ENCODE measurements around the gene PYDC1.
"Not testable (repeated sequence)": the region's sequence is repeated elsewhere in the genome, so short reads cannot be mapped to it uniquely, and the experiment has no call there.

The PYDC1 gene

GRCh38 chr16:31246296-31246695 is 29.4 kb upstream of the PYDC1 start:
- Histone ChIP-seq H3K9me3 (ENCODE audit: control insufficient read depth, insufficient read depth, low read length) (no peaks in the 10 kb centered on the region), H3K27ac (ENCODE audit: low read depth, low read length) (peak overlapping the region; percentile 93), H3K4me3 (ENCODE audit: low read depth, low read length) (no peak overlapping the region), H3K36me3 (ENCODE audit: control insufficient read depth, insufficient read depth, low read length) (no peaks in the 10 kb centered on the region), H3K27me3 (ENCODE audit: control insufficient read depth, insufficient read depth, low read length) (no peaks in the 10 kb centered on the region), H3K9ac (ENCODE audit: low read depth, low read length) (no peak overlapping the region), H3K4me1 (ENCODE audit: control insufficient read depth, insufficient read depth, low read length) (peaks cover 4% of the 10 kb centered on the region)

GRCh38 chr16:31245598-31245997 is 28.7 kb upstream of the PYDC1 start:
- H3K36me3 ChIP-seq (ENCODE audit: control insufficient read depth, insufficient read depth, low read length); H3K9me3 ChIP-seq (ENCODE audit: control insufficient read depth, insufficient read depth, low read length); H3K9ac ChIP-seq (ENCODE audit: low read depth, low read length); H3K27me3 ChIP-seq (ENCODE audit: control insufficient read depth, insufficient read depth, low read length); H3K4me1 ChIP-seq (ENCODE audit: control insufficient read depth, insufficient read depth, low read length): not testable (repeated sequence)
- H3K27ac ChIP-seq (ENCODE audit: low read depth, low read length): peak overlapping the region; percentile 93
- H3K4me3 ChIP-seq (ENCODE audit: low read depth, low read length): peak overlapping the region; percentile 42; the same call in 1 of the 2 replicates

DNA sequence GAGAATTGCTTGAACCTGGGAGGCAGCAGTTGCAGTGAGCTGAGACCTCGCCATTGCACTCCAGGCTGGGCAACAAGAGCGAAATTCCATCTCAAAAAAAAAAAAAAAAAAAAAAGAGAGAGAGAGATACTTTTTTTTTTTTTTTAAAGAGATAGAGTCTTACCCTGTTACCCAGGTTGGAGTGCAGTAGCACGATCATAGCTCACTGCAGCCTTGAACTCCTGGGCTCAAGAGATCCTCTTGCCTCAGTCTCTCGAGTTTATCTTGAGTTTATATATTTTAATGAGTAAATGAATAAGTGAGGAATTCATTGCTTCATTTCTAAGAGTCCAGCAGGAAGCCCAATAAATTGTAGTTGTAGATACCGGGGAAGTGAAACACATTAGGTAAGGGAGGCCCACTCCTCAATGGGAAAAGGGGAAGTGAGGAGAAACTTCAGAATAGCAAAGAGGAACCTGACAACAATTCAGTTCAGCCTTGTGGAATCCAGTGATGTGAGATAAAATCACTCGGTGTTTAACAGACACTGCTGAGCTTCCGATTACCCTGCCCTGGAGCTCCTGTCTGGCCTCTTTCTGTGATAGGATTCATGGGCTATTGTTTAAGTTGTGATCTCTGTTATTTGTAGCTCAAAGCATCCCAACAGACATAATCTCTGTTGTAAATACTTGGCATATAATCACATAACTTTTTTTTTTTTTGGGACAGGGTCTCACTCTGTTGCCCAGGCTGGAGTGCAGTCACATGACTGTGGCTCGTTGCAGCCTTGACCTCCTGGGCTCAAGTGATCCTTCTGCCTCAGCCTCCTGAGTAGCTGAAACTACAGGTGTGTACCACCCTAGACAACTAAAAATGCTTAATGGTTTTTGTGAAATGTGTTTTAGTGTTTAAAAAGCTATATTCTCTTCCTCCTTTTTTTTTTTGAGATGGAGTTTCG is 27.1 kb upstream of the PYDC1 start:
- Histone ChIP-seq H3K4me3 (ENCODE audit: low read depth, low read length) (no peak overlapping the region), H3K27ac (ENCODE audit: low read depth, low read length) (no peak overlapping the region), H3K9me3 (ENCODE audit: control insufficient read depth, insufficient read depth, low read length) (no peaks in the 10 kb centered on the region), H3K9ac (ENCODE audit: low read depth, low read length) (no peak overlapping the region), H3K36me3 (ENCODE audit: control insufficient read depth, insufficient read depth, low read length) (no peaks in the 10 kb centered on the region), H3K27me3 (ENCODE audit: control insufficient read depth, insufficient read depth, low read length) (no peaks in the 10 kb centered on the region), H3K4me1 (ENCODE audit: control insufficient read depth, insufficient read depth, low read length) (peaks cover 4% of the 10 kb centered on the region)

GRCh38 chr16:31242206-31242605 is 25.3 kb upstream of the PYDC1 start:
- no peaks in the 10 kb centered on the region for H3K9me3 ChIP-seq (ENCODE audit: control insufficient read depth, insufficient read depth, low read length)
- no peaks in the 10 kb centered on the region for H3K36me3 ChIP-seq (ENCODE audit: control insufficient read depth, insufficient read depth, low read length)
- no peak overlapping the region for H3K9ac ChIP-seq (ENCODE audit: low read depth, low read length)
- peaks cover 4% of the 10 kb centered on the region for H3K4me1 ChIP-seq (ENCODE audit: control insufficient read depth, insufficient read depth, low read length)
- no peak overlapping the region for H3K27ac ChIP-seq (ENCODE audit: low read depth, low read length)
- H3K27me3 ChIP-seq (ENCODE audit: control insufficient read depth, insufficient read depth, low read length): no peaks in the 10 kb centered on the region
- no peak overlapping the region for H3K4me3 ChIP-seq (ENCODE audit: low read depth, low read length)

- Histone ChIP-seq H3K9ac (ENCODE audit: low read depth, low read length) (no peak overlapping the region), H3K9me3 (ENCODE audit: control insufficient read depth, insufficient read depth, low read length) (peaks cover 3% of the 10 kb centered on the region; the same call in 1 of the 2 replicates), H3K4me1 (ENCODE audit: control insufficient read depth, insufficient read depth, low read length) (no peaks in the 10 kb centered on the region), H3K4me3 (ENCODE audit: low read depth, low read length) (no peak overlapping the region), H3K27ac (ENCODE audit: low read depth, low read length) (no peak overlapping the region), H3K36me3 (ENCODE audit: control insufficient read depth, insufficient read depth, low read length) (no peaks in the 10 kb centered on the region), H3K27me3 (ENCODE audit: control insufficient read depth, insufficient read depth, low read length) (no peaks in the 10 kb centered on the region)
Observed at GRCh38 chr16:31238041-31238440, 21.1 kb upstream of the PYDC1 start.

- Histone ChIP-seq H3K9ac (ENCODE audit: low read depth, low read length) (no peak overlapping the region), H3K27ac (ENCODE audit: low read depth, low read length) (no peak overlapping the region), H3K36me3 (ENCODE audit: control insufficient read depth, insufficient read depth, low read length) (no peaks in the 10 kb centered on the region), H3K27me3 (ENCODE audit: control insufficient read depth, insufficient read depth, low read length) (no peaks in the 10 kb centered on the region), H3K4me1 (ENCODE audit: control insufficient read depth, insufficient read depth, low read length) (no peaks in the 10 kb centered on the region), H3K4me3 (ENCODE audit: low read depth, low read length) (no peak overlapping the region), H3K9me3 (ENCODE audit: control insufficient read depth, insufficient read depth, low read length) (peaks cover 7% of the 10 kb centered on the region; the same call in 1 of the 2 replicates)
Observed at GRCh38 chr16:31229501-31229900, 12.6 kb upstream of the PYDC1 start.

DNA sequence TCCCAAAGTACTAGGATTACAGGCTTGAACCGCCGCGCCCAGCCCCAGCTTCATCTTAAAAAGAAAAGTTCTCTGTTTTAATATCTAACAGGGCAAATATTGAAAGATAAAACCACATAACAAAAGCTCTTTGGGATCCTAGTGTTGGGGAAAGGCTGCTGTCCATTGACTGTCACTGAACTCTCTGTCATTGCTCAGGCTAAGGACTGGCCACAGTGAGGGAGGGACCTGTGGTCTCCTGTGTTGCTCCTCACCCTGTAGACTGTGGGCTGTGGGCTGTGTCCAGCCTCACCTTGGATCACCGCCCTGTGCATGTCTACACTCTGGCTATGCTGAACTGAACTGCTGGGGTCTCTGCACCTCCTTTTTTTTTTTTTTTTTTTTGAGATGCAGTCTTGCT is 11.3 kb upstream of the PYDC1 start:
- no peak overlapping the region for H3K27ac ChIP-seq (ENCODE audit: low read depth, low read length)
- H3K4me3 ChIP-seq (ENCODE audit: low read depth, low read length): no peak overlapping the region

GRCh38 chr16:31225193-31225592 is 8.3 kb upstream of the PYDC1 start:
- Histone ChIP-seq H3K36me3 (ENCODE audit: control insufficient read depth, insufficient read depth, low read length) (no peaks in the 10 kb centered on the region), H3K4me3 (ENCODE audit: low read depth, low read length) (no peak overlapping the region), H3K9ac (ENCODE audit: low read depth, low read length) (no peak overlapping the region), H3K4me1 (ENCODE audit: control insufficient read depth, insufficient read depth, low read length) (no peaks in the 10 kb centered on the region), H3K27me3 (ENCODE audit: control insufficient read depth, insufficient read depth, low read length) (no peaks in the 10 kb centered on the region), H3K27ac (ENCODE audit: low read depth, low read length) (no peak overlapping the region), H3K9me3 (ENCODE audit: control insufficient read depth, insufficient read depth, low read length) (no peaks in the 10 kb centered on the region)

More for the DNA sequence above, 11.3 kb upstream of the PYDC1 start:
- Histone ChIP-seq H3K27me3 (ENCODE audit: control insufficient read depth, insufficient read depth, low read length) (no peaks in the 10 kb centered on the region), H3K9me3 (ENCODE audit: control insufficient read depth, insufficient read depth, low read length) (peaks cover 6% of the 10 kb centered on the region; the same call in 1 of the 2 replicates), H3K36me3 (ENCODE audit: control insufficient read depth, insufficient read depth, low read length) (no peaks in the 10 kb centered on the region), H3K9ac (ENCODE audit: low read depth, low read length) (no peak overlapping the region), H3K4me1 (ENCODE audit: control insufficient read depth, insufficient read depth, low read length) (no peaks in the 10 kb centered on the region)

- H3K9ac ChIP-seq (ENCODE audit: low read depth, low read length): no peak overlapping the region
Observed at GRCh38 chr16:31224092-31224955, 7.4 kb upstream of the PYDC1 start.

GRCh38 chr16:31223044-31223443 is 6.1 kb upstream of the PYDC1 start:
- Histone ChIP-seq H3K4me3 (ENCODE audit: low read depth, low read length) (no peak overlapping the region), H3K27ac (ENCODE audit: low read depth, low read length) (no peak overlapping the region), H3K27me3 (ENCODE audit: control insufficient read depth, insufficient read depth, low read length) (peaks cover 1% of the 10 kb centered on the region; the same call in 1 of the 2 replicates), H3K9ac (ENCODE audit: low read depth, low read length) (no peak overlapping the region), H3K9me3 (ENCODE audit: control insufficient read depth, insufficient read depth, low read length) (no peaks in the 10 kb centered on the region), H3K4me1 (ENCODE audit: control insufficient read depth, insufficient read depth, low read length) (no peaks in the 10 kb centered on the region), H3K36me3 (ENCODE audit: control insufficient read depth, insufficient read depth, low read length) (no peaks in the 10 kb centered on the region)

More at GRCh38 chr16:31224092-31224955, 7.4 kb upstream of the PYDC1 start:
- Histone ChIP-seq H3K27ac (ENCODE audit: low read depth, low read length) (no peak overlapping the region), H3K4me3 (ENCODE audit: low read depth, low read length) (no peak overlapping the region), H3K4me1 (ENCODE audit: control insufficient read depth, insufficient read depth, low read length) (no peaks in the 10 kb centered on the region), H3K9me3 (ENCODE audit: control insufficient read depth, insufficient read depth, low read length) (no peaks in the 10 kb centered on the region), H3K36me3 (ENCODE audit: control insufficient read depth, insufficient read depth, low read length) (no peaks in the 10 kb centered on the region), H3K27me3 (ENCODE audit: control insufficient read depth, insufficient read depth, low read length) (no peaks in the 10 kb centered on the region)
